ENCODE measurements around the gene PRDX5.

Gene PRDX5

GRCh38 chr11:64353715-64354506 is 36.0 kb downstream of the PRDX5 start:
- no peak overlapping the region for H3K27ac ChIP-seq (replicated peaks)
- no peaks in the 10 kb centered on the region for H3K27me3 ChIP-seq (ENCODE audit: insufficient read depth, poor library complexity, severe bottlenecking)
- no peak overlapping the region for H3K4me3 ChIP-seq (replicated peaks; ENCODE audit: insufficient read depth, low read length)
- no peak for DNase-seq (ENCODE audit: low read depth in 1 of 2, low spot score in 1 of 2)
- TF ChIP-seq GABPA (IDR thresholded peaks at IDR 0.05; ENCODE audit: low read depth) = no peak
- TF ChIP-seq SPI1 (IDR thresholded peaks at IDR 0.05; ENCODE audit: borderline replicate concordance, low read depth) = no peak
- no peak for TF ChIP-seq POLR2AphosphoS5 (IDR thresholded peaks at IDR 0.05; ENCODE audit: low read depth)
- no peak for TF ChIP-seq CTCF (IDR thresholded peaks at IDR 0.05; ENCODE audit: insufficient read depth, low read length)

GRCh38 chr11:64355078-64355940 is 37.4 kb downstream of the PRDX5 start:
- TF ChIP-seq CTCF (IDR thresholded peaks at IDR 0.05; ENCODE audit: insufficient read depth, low read length) (peak; percentile 40), REST (IDR thresholded peaks at IDR 0.05; ENCODE audit: insufficient replicate concordance, low read depth) (no peak), POLR2AphosphoS5 (IDR thresholded peaks at IDR 0.05; ENCODE audit: low read depth) (no peak), SPI1 (IDR thresholded peaks at IDR 0.05; ENCODE audit: borderline replicate concordance, low read depth) (peak; percentile 36; the same call in 1 of the 2 replicates), GABPA (IDR thresholded peaks at IDR 0.05; ENCODE audit: low read depth) (no peak)
- peak; percentile 88 to 90 for DNase-seq (ENCODE audit: low read depth in 1 of 2, low spot score in 1 of 2)
- peak overlapping the region; percentile 65 for H3K27ac ChIP-seq (replicated peaks)
- 0 out of 2 replicates have a peak overlapping the region, but pooled peaks have one; percentile 6 for H3K4me3 ChIP-seq (replicated peaks; ENCODE audit: insufficient read depth, low read length)
- H3K27me3 ChIP-seq (ENCODE audit: insufficient read depth, poor library complexity, severe bottlenecking) = no peaks in the 10 kb centered on the region

- no peak overlapping the region for H3K27ac ChIP-seq (replicated peaks)
- DNase-seq (ENCODE audit: low read depth in 1 of 2, low spot score in 1 of 2) = peak in 1 of 2 experiments; percentile 76
- H3K4me3 ChIP-seq (replicated peaks; ENCODE audit: insufficient read depth, low read length) = no peak overlapping the region
- no peaks in the 10 kb centered on the region for H3K27me3 ChIP-seq (ENCODE audit: insufficient read depth, poor library complexity, severe bottlenecking)
- peak; percentile 26 for TF ChIP-seq CTCF (IDR thresholded peaks at IDR 0.05; ENCODE audit: insufficient read depth, low read length)
- no peak for TF ChIP-seq GABPA (IDR thresholded peaks at IDR 0.05; ENCODE audit: low read depth)
- TF ChIP-seq REST (IDR thresholded peaks at IDR 0.05; ENCODE audit: insufficient replicate concordance, low read depth) = no peak
- no peak for TF ChIP-seq SPI1 (IDR thresholded peaks at IDR 0.05; ENCODE audit: borderline replicate concordance, low read depth)
- peak; percentile 14; the same call in 1 of the 2 replicates for TF ChIP-seq POLR2AphosphoS5 (IDR thresholded peaks at IDR 0.05; ENCODE audit: low read depth)
Measured at GRCh38 chr11:64356498-64357411, 38.8 kb downstream of the PRDX5 start.

Data from HL-60 (cell line).